ENCODE data around the gene DHCR7. TPM values are rescaled to one million over a fixed set of nuclear protein-coding genes. Genes with fewer than 3 reads are reported as not detected.

The DHCR7 gene
- total RNA-seq, 1 experiment from 2014 or later: 211 TPM

DNA sequence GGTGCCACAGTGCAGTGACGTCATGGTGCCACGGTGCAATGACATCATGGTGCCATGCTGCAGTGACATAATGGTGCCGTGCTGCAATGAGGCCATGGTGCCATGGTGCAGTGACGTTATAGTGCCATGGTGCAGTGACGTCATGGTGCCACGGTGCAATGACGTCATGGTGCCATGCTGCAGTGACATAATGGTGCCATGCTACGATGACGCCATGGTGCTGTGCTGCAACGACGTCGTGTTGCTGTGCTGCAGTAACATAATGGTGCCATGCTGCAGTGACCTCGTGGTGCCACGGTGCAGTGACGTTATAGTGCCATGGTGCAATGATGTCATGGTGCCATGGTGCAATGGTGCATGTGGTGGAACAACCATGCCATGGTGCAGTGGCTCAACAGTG lies 45.3 kb downstream of the DHCR7 start:
- H3K4me3 Mint-ChIP-seq (ENCODE audit: low read depth, unreplicated experiment): no peak overlapping the region
- no peaks in the 10 kb centered on the region for H3K4me1 Mint-ChIP-seq (ENCODE audit: low read depth, unreplicated experiment)
- no peaks in the 10 kb centered on the region for H3K36me3 Mint-ChIP-seq (ENCODE audit: insufficient read depth, unreplicated experiment)
- H3K27ac Mint-ChIP-seq (ENCODE audit: unreplicated experiment): no peak overlapping the region
- H3K27me3 Mint-ChIP-seq (ENCODE audit: unreplicated experiment): peaks cover 80% of the 10 kb centered on the region
- no TSS peak for BruUV-seq (replicated peaks)
- peaks cover 7% of the 10 kb centered on the region for H3K9me3 Mint-ChIP-seq (ENCODE audit: low read depth, unreplicated experiment)
- intact Hi-C loops (cut with micrococcal nuclease; ENCODE audit: unreplicated experiment): no loop called here
- TF ChIP-seq, protein P1, sequence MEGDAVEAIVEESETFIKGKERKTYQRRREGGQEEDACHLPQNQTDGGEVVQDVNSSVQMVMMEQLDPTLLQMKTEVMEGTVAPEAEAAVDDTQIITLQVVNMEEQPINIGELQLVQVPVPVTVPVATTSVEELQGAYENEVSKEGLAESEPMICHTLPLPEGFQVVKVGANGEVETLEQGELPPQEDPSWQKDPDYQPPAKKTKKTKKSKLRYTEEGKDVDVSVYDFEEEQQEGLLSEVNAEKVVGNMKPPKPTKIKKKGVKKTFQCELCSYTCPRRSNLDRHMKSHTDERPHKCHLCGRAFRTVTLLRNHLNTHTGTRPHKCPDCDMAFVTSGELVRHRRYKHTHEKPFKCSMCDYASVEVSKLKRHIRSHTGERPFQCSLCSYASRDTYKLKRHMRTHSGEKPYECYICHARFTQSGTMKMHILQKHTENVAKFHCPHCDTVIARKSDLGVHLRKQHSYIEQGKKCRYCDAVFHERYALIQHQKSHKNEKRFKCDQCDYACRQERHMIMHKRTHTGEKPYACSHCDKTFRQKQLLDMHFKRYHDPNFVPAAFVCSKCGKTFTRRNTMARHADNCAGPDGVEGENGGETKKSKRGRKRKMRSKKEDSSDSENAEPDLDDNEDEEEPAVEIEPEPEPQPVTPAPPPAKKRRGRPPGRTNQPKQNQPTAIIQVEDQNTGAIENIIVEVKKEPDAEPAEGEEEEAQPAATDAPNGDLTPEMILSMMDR (IDR thresholded peaks at IDR 0.05; ENCODE audit: unreplicated experiment): no peak
- DNase-seq: no peak
- CTCF ChIA-PET: no interaction called here

DNA sequence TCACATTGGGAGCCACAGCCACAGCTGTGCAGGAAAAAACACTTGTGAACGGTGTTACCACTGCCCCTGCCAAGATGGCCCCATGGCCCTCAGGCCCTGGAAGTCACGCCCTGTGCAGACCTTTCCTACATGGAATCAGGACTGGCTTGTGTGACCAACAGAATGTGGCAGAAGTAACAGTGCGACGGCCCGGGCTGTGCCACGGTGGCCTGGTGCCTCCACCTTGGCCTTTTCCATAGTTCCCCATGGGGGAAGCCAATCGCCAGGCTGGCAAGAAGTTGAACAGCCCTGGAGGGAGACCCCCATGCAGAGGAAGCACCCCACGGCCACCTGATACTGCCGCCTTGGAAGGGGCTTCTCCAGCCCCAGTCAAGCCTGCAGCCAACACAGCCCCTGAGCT lies 48.0 kb downstream of the DHCR7 start:
- no TSS peak for BruUV-seq (replicated peaks)
- Mint-ChIP-seq H3K27ac (ENCODE audit: unreplicated experiment) (no peak overlapping the region), H3K27me3 (ENCODE audit: unreplicated experiment) (peaks cover 80% of the 10 kb centered on the region), H3K36me3 (ENCODE audit: insufficient read depth, unreplicated experiment) (no peaks in the 10 kb centered on the region), H3K4me3 (ENCODE audit: low read depth, unreplicated experiment) (no peak overlapping the region), H3K4me1 (ENCODE audit: low read depth, unreplicated experiment) (no peaks in the 10 kb centered on the region), H3K9me3 (ENCODE audit: low read depth, unreplicated experiment) (peaks cover 7% of the 10 kb centered on the region)
- DNase-seq: no peak
- TF ChIP-seq, protein P1 (IDR thresholded peaks at IDR 0.05; ENCODE audit: unreplicated experiment): no peak
- intact Hi-C loops (cut with micrococcal nuclease; ENCODE audit: unreplicated experiment): no loop called here
- CTCF ChIA-PET: no interaction called here

DNA sequence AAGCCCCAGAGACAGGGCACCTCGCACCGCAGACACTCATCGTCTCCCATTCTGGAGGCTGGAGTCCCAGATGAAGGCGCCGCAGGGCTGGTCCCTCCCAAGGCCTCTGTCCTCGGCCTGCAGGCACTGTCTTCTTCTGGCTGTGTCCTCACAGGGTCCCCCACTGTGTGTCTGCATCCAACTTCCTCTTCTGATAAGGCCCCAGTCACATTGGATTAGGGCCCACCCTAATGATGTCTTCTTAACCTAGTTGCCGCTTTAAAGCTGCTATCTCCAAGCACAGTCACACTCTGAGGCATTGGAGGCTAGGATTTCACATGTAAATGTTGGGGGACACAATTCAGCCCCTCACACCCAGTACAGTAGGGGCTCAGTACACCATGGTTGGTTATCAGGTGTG lies 48.9 kb downstream of the DHCR7 start:
- Mint-ChIP-seq H3K9me3 (ENCODE audit: low read depth, unreplicated experiment) (peaks cover 7% of the 10 kb centered on the region), H3K4me3 (ENCODE audit: low read depth, unreplicated experiment) (no peak overlapping the region), H3K36me3 (ENCODE audit: insufficient read depth, unreplicated experiment) (no peaks in the 10 kb centered on the region), H3K4me1 (ENCODE audit: low read depth, unreplicated experiment) (no peaks in the 10 kb centered on the region), H3K27ac (ENCODE audit: unreplicated experiment) (no peak overlapping the region), H3K27me3 (ENCODE audit: unreplicated experiment) (peaks cover 80% of the 10 kb centered on the region)
- TF ChIP-seq, protein P1 (IDR thresholded peaks at IDR 0.05; ENCODE audit: unreplicated experiment): no peak
- CTCF ChIA-PET: no interaction called here
- BruUV-seq (replicated peaks): no TSS peak
- intact Hi-C loops (cut with micrococcal nuclease; ENCODE audit: unreplicated experiment): no loop called here
- DNase-seq: no peak

DNA sequence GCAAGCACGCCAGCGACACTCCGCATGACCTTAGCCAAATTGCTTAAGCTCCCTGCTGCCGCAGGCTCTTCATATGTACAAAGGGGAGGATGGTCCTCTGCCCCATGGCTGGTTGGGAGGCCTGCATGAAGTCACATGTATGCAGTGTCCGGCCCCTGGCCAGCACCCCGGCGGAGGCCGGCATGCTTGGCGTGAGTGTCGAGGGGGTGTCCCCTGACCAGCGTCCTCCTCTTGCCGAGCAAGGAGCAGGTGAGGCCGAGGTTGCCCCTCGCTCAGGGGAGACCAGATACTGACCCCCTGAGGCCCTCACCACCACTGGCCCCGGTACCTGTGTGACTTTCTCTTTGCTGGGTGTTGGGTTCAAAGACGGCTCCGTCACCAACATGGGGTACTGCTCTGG lies 50.2 kb downstream of the DHCR7 start:
- CTCF ChIA-PET: interaction anchor here (1.0 kb wide), 1 partner anchor 13 kb away, joined by 3 read pairs; no protein-coding TSS in a partner anchor
- Mint-ChIP-seq H3K9me3 (ENCODE audit: low read depth, unreplicated experiment) (no peaks in the 10 kb centered on the region), H3K27me3 (ENCODE audit: unreplicated experiment) (peaks cover 80% of the 10 kb centered on the region), H3K27ac (ENCODE audit: unreplicated experiment) (no peak overlapping the region), H3K4me3 (ENCODE audit: low read depth, unreplicated experiment) (no peak overlapping the region), H3K36me3 (ENCODE audit: insufficient read depth, unreplicated experiment) (no peaks in the 10 kb centered on the region), H3K4me1 (ENCODE audit: low read depth, unreplicated experiment) (no peaks in the 10 kb centered on the region)
- TF ChIP-seq, protein P1 (IDR thresholded peaks at IDR 0.05; ENCODE audit: unreplicated experiment): no peak
- no TSS peak for BruUV-seq (replicated peaks)
- intact Hi-C loops (cut with micrococcal nuclease; ENCODE audit: unreplicated experiment): no loop called here
- DNase-seq: no peak
